Measurements from ENCODE around the gene ARHGEF16.

DNA sequence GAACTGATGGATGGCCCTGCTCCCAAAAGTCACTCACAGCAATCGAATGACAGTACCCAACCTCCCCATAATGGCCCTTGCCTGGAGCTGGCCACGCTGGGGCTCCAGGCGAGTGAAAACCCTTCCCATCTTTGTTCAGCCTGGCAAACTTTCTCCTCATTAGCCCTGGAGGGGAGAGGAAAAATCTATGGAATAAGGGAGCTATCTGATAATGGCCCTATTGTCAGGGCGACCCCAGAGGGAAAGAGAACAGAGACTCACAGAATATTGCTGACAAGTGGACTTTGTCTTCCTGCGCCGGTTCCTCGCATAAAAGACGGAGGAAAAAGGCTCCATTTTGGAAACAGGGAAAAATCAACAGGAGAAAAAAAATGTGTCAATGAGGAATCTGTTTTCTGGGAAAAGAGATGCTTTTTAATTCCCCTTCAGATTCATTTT, 13.0 kb upstream of the ARHGEF16 start:
- TF ChIP-seq, protein P1, sequence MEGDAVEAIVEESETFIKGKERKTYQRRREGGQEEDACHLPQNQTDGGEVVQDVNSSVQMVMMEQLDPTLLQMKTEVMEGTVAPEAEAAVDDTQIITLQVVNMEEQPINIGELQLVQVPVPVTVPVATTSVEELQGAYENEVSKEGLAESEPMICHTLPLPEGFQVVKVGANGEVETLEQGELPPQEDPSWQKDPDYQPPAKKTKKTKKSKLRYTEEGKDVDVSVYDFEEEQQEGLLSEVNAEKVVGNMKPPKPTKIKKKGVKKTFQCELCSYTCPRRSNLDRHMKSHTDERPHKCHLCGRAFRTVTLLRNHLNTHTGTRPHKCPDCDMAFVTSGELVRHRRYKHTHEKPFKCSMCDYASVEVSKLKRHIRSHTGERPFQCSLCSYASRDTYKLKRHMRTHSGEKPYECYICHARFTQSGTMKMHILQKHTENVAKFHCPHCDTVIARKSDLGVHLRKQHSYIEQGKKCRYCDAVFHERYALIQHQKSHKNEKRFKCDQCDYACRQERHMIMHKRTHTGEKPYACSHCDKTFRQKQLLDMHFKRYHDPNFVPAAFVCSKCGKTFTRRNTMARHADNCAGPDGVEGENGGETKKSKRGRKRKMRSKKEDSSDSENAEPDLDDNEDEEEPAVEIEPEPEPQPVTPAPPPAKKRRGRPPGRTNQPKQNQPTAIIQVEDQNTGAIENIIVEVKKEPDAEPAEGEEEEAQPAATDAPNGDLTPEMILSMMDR (conservative IDR thresholded peaks at IDR 0.05; ENCODE audit: low read depth, low read length), result no peak
- TF ChIP-seq EZH2 (IDR thresholded peaks at IDR 0.05; ENCODE audit: borderline replicate concordance, low read depth, low read length, poor library complexity, severe bottlenecking), result no peak
